Lower leg skin (tissue), 3 donors: ENCODE measurements around the gene MCCC2.
"Not testable (repeated sequence)": the region's sequence is repeated elsewhere in the genome, so short reads cannot be mapped to it uniquely, and the experiment has no call there.

ENCODE experiments used
- POLR2A ChIP-seq, 2 donors: fragments of 450-650 bp; IDR thresholded peaks; one replicate each; pipeline ENCODE4 v1.6.1; 2016 to 2017; ENCODE audit warnings: antibody characterized with exemption in 2 of 2, mild to moderate bottlenecking in 1 of 2, moderate library complexity in 1 of 2
- TF ChIP-seq, protein P1 (sequence below), 3 donors: fragments of 450-650 bp; IDR thresholded peaks; one replicate each; pipeline ENCODE4 v1.5.1; 2016; ENCODE audit warnings: antibody characterized with exemption in 3 of 3, mild to moderate bottlenecking in 3 of 3, moderate library complexity in 2 of 3

DNA sequence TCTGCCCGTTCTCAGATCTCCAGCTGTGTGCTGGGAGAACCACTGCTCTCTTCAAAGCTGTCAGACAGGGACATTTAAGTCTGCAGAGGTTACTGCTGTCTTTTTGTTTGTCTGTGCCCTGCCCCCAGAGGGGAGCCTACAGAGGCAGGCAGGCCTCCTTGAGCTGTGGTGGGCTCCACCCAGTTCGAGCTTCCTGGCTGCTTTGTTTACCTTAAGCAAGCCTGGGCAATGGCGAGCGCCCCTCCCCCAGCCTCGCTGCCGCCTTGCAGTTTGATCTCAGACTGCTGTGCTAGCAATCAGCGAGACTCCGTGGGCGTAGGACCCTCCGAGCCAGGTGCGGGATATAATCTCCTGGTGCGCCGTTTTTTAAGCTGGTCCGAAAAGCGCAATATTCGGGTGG lies 22.8 kb downstream of the MCCC2 start:
- TF ChIP-seq, protein P1, sequence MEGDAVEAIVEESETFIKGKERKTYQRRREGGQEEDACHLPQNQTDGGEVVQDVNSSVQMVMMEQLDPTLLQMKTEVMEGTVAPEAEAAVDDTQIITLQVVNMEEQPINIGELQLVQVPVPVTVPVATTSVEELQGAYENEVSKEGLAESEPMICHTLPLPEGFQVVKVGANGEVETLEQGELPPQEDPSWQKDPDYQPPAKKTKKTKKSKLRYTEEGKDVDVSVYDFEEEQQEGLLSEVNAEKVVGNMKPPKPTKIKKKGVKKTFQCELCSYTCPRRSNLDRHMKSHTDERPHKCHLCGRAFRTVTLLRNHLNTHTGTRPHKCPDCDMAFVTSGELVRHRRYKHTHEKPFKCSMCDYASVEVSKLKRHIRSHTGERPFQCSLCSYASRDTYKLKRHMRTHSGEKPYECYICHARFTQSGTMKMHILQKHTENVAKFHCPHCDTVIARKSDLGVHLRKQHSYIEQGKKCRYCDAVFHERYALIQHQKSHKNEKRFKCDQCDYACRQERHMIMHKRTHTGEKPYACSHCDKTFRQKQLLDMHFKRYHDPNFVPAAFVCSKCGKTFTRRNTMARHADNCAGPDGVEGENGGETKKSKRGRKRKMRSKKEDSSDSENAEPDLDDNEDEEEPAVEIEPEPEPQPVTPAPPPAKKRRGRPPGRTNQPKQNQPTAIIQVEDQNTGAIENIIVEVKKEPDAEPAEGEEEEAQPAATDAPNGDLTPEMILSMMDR (IDR thresholded peaks at IDR 0.05): not testable (repeated sequence)
- not testable (repeated sequence) for TF ChIP-seq POLR2A (IDR thresholded peaks at IDR 0.05)
